DOHH2 (cell line): ENCODE measurements around the gene BCO2.

Experiments used
- CTCF ChIP-seq: fragments of 200-600 bp; sonication (generic); IDR thresholded peaks from one replicate; pipeline ENCODE4 v1.5.1; 2014; ENCODE audit warnings: antibody characterized with exemption, mild to moderate bottlenecking, low read depth, low read length; ENCODE audit not compliant: poor library complexity, severe bottlenecking
- EZH2phosphoT487 ChIP-seq: fragments of 200-600 bp; sonication (generic); IDR thresholded peaks from 2 replicates; pipeline ENCODE4 v1.6.1; 2017; ENCODE audit warnings: borderline replicate concordance, mild to moderate bottlenecking, antibody characterized with exemption, low read length, moderate library complexity, mixed read lengths

GRCh38 chr11:112216561-112217105 lies 41.3 kb downstream of the BCO2 start:
- TF ChIP-seq CTCF (no peak), EZH2phosphoT487 (no peak)
